Transverse colon (tissue), 4 donors: ENCODE data around the gene LALBA.

ENCODE experiments used
- EP300 ChIP-seq: sonication (generic); formaldehyde crosslinking; IDR thresholded peaks from one replicate; pipeline ENCODE4 v1.6.1; 2017; ENCODE audit warnings: antibody characterized with exemption, low read depth
- POLR2A ChIP-seq: fragments of 450-650 bp; IDR thresholded peaks from one replicate; pipeline ENCODE4 v1.6.1; 2016; ENCODE audit warnings: antibody characterized with exemption, mild to moderate bottlenecking, moderate library complexity
- POLR2AphosphoS5 ChIP-seq, 3 donors: sonication (generic); formaldehyde crosslinking; IDR thresholded peaks; one replicate each; pipeline ENCODE4 v1.6.1; 2016; ENCODE audit warnings: antibody characterized with exemption in 3 of 3
- TF ChIP-seq, protein P1 (sequence below), 5 experiments: fragments of 200-600 bp in 3 of 5; fragments of 450-650 bp in 2 of 5; sonication (generic) in 3 of 5; IDR thresholded peaks; 1 replicate in 2 of 5; 2 replicates in 3 of 5; pipeline ENCODE4 v1.5.1; 2016 to 2017; ENCODE audit warnings: antibody characterized with exemption in 5 of 5, inconsistent platforms in 3 of 5, mild to moderate bottlenecking in 2 of 5, moderate library complexity in 1 of 5

DNA sequence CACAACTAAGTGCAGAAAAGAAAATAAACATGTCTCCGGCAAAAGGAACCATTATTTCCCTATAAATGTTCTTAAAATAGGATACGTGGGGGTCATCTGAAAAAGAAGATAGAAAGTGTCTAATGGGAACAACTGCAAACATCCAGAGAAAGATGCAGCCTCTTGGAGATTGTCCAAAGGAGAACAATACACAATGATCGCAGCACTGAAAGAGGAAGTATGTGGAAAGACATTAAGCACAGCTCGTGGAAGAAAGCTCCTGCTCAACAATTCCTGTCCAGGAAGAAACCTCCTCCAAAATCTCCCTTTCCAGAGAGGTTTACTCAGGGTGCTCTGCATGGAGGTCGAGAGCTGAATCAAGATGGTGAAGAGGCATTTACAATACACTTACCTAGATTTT, 2.5 kb upstream of the LALBA start:
- TF ChIP-seq POLR2A = no peak
- TF ChIP-seq, protein P1, sequence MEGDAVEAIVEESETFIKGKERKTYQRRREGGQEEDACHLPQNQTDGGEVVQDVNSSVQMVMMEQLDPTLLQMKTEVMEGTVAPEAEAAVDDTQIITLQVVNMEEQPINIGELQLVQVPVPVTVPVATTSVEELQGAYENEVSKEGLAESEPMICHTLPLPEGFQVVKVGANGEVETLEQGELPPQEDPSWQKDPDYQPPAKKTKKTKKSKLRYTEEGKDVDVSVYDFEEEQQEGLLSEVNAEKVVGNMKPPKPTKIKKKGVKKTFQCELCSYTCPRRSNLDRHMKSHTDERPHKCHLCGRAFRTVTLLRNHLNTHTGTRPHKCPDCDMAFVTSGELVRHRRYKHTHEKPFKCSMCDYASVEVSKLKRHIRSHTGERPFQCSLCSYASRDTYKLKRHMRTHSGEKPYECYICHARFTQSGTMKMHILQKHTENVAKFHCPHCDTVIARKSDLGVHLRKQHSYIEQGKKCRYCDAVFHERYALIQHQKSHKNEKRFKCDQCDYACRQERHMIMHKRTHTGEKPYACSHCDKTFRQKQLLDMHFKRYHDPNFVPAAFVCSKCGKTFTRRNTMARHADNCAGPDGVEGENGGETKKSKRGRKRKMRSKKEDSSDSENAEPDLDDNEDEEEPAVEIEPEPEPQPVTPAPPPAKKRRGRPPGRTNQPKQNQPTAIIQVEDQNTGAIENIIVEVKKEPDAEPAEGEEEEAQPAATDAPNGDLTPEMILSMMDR (IDR thresholded peaks at IDR 0.05) = no peak
- TF ChIP-seq POLR2AphosphoS5 (IDR thresholded peaks at IDR 0.05) = no peak
- TF ChIP-seq EP300 = no peak
